ENCODE data around the gene EML3.
"Not testable (repeated sequence)": the region's sequence is repeated elsewhere in the genome, so short reads cannot be mapped to it uniquely, and the experiment has no call there.

Gene EML3

DNA sequence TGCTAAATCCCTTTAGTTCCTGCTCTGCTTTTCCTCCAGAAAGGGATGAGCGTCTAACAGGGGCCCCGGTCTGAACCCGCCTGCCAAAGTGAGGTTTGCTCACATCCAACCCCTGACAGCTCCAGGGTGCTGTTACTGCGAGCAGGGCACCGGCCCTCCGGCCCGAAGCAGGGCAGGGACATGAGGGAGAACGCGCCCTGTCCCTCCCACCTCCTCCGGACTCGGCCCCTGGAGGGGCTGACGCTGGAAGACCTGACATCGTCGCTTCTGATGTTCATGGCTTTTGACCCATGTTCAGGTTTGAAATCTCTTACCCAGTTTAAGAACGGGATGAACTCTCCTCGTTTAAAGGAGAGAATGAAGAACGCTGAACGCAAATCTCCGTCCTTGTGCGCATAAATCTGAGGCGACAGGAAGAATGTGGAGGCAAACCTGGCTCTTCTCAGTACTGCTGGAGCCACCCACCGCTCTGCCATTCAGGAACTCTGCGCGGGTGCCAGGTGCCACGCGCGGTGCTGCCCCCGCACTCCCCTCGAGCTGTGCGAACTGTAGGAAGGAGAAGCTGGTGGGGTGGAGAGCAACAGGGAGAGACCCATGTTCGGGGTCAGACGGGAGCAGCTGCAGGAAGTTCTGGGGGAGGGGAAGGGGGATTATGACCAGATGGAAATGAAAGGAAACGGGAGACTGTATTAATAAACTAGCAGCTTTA lies 38.1 kb downstream of the EML3 start:
- FAIRE-seq (no peak), DNase-seq (ENCODE audit: insufficient read length, low spot score) (no peak)
- TF ChIP-seq, protein P1, sequence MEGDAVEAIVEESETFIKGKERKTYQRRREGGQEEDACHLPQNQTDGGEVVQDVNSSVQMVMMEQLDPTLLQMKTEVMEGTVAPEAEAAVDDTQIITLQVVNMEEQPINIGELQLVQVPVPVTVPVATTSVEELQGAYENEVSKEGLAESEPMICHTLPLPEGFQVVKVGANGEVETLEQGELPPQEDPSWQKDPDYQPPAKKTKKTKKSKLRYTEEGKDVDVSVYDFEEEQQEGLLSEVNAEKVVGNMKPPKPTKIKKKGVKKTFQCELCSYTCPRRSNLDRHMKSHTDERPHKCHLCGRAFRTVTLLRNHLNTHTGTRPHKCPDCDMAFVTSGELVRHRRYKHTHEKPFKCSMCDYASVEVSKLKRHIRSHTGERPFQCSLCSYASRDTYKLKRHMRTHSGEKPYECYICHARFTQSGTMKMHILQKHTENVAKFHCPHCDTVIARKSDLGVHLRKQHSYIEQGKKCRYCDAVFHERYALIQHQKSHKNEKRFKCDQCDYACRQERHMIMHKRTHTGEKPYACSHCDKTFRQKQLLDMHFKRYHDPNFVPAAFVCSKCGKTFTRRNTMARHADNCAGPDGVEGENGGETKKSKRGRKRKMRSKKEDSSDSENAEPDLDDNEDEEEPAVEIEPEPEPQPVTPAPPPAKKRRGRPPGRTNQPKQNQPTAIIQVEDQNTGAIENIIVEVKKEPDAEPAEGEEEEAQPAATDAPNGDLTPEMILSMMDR (IDR thresholded peaks at IDR 0.05; ENCODE audit: insufficient read depth, missing control alignments): no peak

DNA sequence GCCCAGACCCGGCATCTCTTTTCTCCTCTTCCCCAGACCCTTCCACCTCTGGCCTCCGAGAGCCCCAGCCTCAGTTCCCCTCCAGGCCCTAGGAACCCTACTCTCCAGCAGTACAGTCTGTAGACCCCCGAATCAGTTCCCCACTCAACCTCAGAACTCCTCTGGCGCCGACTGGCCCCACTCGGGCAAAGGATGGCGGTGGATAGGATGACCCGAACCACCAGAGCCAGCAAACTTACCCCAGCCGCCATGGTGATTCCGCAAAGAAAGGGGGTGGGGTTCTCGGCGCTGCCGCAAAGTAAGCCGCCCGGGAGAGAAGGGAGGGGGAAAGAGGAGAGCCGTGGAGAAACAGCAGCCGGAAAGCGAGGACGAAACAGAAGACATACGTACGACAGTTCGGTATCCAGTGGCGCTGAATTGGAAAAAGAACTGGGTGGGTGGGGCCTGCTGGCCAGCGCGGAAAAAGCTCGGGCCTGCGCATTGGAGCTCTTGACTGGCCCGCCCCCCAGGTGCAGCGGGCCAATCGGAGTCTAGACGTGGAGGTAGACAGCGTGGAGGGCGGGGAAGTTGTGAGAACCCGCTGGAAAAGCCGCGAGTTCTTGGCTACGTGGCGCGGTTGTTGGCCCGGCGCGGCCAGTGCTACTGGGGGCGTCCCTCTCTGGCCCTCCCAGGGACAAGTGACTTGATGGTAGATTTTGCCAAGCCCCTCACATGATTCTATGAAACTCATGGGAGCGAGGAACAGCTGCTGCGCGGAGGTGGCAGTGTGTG lies 38.8 kb downstream of the EML3 start, which contains the start of gene EEF1G:
Gene EEF1G, minus strand, starts transcription at position 300 of the 771 bp plus-strand sequence. Its CDS starts 49 bp downstream, at position 251.
- DNase-seq (ENCODE audit: insufficient read length, low spot score): peak; percentile 96
- FAIRE-seq: no peak
- TF ChIP-seq, protein P1 (IDR thresholded peaks at IDR 0.05; ENCODE audit: insufficient read depth, missing control alignments): no peak

DNA sequence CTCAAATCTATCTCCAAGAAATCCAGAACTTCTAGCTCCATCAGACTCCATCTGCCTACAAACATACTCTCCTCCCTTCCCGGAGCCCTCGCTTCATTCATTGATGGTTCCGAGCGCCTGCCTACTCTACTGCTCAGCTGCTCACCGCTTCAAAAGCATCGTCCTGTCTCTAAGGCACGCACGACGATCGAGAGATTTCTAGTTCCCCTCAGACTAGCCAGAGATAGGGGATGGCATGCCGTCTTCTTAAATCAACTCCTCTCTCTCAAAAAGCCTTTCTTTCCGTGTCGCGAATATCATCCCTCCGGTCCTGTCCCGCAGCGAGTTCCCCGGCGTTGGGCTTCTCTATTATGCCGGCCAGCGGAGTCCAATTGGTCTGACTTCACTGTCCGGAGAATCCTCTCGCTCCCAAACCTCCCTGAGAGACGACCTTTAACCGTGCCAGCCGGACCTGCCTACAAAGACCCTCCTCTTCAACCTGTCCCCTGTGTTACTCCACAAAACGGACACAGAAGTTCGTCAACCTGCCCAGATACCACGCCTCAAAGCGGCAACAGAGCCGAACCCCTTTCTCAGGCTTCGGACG lies 39.5 kb downstream of the EML3 start:
- DNase-seq (ENCODE audit: insufficient read length, low spot score): no peak
- TF ChIP-seq, protein P1 (IDR thresholded peaks at IDR 0.05; ENCODE audit: insufficient read depth, missing control alignments): no peak
- no peak for FAIRE-seq

DNA sequence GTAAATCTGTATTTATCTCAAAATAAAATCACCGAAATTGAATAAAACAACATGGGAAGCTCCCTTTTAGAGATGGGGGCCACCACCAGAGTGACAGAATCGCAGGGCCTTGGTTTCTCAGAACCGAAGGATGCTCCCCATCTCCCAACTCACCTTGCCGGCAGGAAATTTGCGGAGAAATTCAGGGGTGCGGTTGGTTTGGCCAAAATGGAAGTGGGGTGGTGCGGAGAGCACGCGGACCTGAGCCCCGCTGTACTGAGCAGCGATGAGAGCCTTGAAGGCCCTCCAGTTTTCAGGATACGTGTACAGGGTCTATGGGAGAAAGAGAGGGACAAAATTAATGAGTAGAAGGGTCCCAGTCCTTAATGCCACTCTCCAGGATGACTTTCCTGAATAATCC lies 40.1 kb downstream of the EML3 start:
- FAIRE-seq: no peak
- DNase-seq (ENCODE audit: insufficient read length, low spot score): no peak
- TF ChIP-seq, protein P1 (IDR thresholded peaks at IDR 0.05; ENCODE audit: insufficient read depth, missing control alignments): no peak

DNA sequence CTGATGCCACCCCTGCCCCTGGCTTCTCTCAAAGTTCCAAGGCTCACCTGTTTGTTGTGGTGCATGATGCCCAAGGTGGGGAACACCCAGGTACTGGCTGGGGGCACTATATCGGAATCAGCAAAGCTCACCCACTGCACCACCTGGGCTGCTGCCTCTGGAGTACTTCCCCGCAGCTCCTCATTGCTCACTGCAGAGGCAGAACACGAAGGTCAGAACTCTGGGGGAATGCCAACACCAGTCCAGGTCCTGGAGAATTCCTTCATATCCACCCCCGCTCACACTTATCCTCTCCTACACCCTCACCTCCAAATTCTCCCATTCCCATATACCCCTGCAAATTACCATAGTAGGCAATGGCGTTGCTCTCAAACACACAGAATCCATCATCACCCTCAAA lies 41.1 kb downstream of the EML3 start:
- not testable (repeated sequence) for DNase-seq (ENCODE audit: insufficient read length, low spot score); FAIRE-seq

DNA sequence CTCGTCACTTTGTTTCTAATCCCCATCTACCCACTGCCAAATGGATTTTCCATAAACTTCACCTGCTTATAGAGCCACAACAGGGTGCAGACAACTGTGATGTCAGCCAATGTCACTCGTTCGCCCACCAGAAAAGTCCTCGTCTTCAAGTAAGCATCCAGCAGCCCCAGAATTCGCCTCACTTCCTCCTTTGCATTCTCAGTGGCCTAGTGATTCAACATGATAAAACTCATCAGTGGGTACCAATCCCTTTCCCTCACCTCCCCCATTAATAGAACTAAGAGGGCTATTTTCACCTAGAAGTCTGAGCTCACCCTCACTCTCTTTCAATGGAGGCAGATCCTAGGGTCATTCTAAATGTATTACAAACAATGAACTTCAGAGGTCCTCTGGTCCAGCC lies 41.7 kb downstream of the EML3 start:
- FAIRE-seq; DNase-seq (ENCODE audit: insufficient read length, low spot score): not testable (repeated sequence)

DNA sequence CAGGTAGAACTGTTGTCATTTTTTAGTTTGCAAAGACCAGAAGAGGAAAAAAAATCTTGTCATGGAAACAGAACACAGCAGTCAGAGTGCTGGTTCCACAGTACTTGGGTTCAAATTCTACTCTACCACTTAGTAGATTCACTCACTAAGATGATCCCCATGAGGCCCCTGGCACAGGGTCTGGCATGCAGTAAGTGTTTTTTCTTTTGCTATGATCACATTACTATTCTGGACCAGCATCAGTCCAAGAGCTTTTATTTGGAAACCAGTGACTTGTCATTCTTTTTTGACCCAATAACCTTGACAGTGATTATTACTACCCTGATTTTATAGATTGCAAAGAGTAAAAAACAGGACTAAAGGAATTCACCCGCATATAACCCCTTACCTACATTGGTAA lies 43.0 kb downstream of the EML3 start:
- TF ChIP-seq, protein P1 (IDR thresholded peaks at IDR 0.05; ENCODE audit: insufficient read depth, missing control alignments): no peak
- FAIRE-seq (no peak), DNase-seq (ENCODE audit: insufficient read length, low spot score) (no peak)
